Cardiac fibroblast (primary cell): ENCODE results near the gene ARGLU1.

ENCODE experiments used
- DNase-seq, 2 donors: peaks; one replicate each; pipeline versions ENCODE4 v3.0.0 to v3.0.0-alpha.2; 2010; ENCODE audit warnings: low read depth in 2 of 2
- H3K4me3 ChIP-seq, 2 donors: replicated peaks in 1 of 2; 1 replicate in 1 of 2; 2 replicates in 1 of 2; pipeline ENCODE4 v1.5.1; 2011; ENCODE audit warnings: low read depth in 2 of 2, low read length in 2 of 2, mild to moderate bottlenecking in 2 of 2, moderate library complexity in 1 of 2
- CTCF ChIP-seq: IDR thresholded peaks from one replicate; pipeline ENCODE4 v1.5.1; 2011; ENCODE audit warnings: low read depth, mild to moderate bottlenecking, low read length, inconsistent platforms

ARGLU1 gene

GRCh38 chr13:106561551-106562170 lies 6.3 kb downstream of the ARGLU1 start:
- DNase-seq, result peak; percentile 38 to 47
- no peak overlapping the region for H3K4me3 ChIP-seq
- TF ChIP-seq CTCF, result no peak

- no peak overlapping the region for H3K4me3 ChIP-seq
- TF ChIP-seq CTCF, result no peak
- DNase-seq, result no peak
These were observed 7.1 kb downstream of the ARGLU1 start for GRCh38 chr13:106560821-106561220.

DNA sequence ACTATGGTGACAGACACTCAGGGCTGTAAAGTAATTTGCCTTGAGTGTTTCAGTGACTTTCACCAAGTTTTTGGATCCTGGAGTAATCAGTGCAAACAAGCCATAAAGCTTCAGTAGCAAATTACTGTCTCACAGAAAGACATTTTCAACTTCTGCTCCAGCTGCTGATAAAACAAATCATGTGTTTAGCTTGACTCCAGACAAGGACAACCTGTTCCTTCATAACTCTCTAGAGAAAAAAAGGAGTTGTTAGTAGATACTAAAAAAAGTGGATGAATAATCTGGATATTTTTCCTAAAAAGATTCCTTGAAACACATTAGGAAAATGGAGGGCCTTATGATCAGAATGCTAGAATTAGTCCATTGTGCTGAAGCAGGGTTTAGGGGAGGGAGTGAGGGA lies 9.4 kb downstream of the ARGLU1 start:
- no peak for DNase-seq
- H3K4me3 ChIP-seq, result no peak overlapping the region
- no peak for TF ChIP-seq CTCF

GRCh38 chr13:106555631-106556328 lies 12.2 kb downstream of the ARGLU1 start:
- TF ChIP-seq CTCF, result no peak

DNA sequence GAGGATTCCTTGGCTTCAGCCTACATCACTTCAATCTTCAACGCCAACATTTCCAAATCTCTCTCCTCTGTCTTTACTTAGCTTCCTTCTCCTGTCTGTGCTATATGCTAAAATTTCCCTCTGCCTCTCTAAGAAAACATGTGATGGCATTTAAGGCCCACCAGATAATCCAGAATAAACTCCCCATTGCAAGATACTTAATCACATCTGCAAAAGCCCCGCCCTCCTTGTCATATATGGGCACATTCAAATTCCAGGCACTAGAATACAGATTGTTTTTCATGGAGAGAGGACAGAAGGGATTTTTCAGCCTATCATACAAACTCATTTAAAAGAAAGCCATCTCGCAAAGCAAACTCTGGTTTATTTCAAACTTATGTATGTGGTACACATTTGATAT lies 16.2 kb downstream of the ARGLU1 start:
- no peak overlapping the region for H3K4me3 ChIP-seq
- peak in 1 of 2 donors; percentile 24 for DNase-seq
- TF ChIP-seq CTCF, result no peak

More at GRCh38 chr13:106555631-106556328, 12.2 kb downstream of the ARGLU1 start:
- DNase-seq, result peak in 1 of 2 donors; percentile 48
- H3K4me3 ChIP-seq, result no peak overlapping the region

- H3K4me3 ChIP-seq, result no peak overlapping the region
- no peak for DNase-seq
- TF ChIP-seq CTCF, result no peak
These were observed 16.6 kb downstream of the ARGLU1 start for GRCh38 chr13:106551350-106551749.
